Measurements from ENCODE around the gene SPATA25.
"Not testable (repeated sequence)": the region's sequence is repeated elsewhere in the genome, so short reads cannot be mapped to it uniquely, and the experiment has no call there.

SPATA25 gene

DNA sequence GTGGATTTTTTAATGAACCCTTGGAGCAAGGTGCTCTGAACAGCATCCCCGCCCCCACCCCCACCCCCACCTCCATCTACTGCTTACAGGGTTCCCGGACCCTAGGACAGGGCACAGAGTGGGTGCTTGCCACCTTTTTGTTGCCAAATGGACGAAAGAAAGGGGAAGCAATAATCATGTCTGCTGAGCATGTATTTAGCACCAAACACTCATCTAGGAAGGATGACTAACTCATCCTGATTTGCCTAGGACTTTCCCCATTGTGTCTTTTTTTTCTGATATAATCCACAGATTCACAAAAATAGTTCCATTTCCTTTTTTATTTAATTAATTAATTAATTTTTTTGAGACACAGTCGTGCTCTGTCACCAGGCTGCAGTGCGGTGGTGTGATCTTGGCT is 25.7 kb upstream of the SPATA25 start:
- DNase-seq, result no peak

GRCh38 chr20:45912344-45912682 is 24.9 kb upstream of the SPATA25 start:
- DNase-seq, result no peak

DNA sequence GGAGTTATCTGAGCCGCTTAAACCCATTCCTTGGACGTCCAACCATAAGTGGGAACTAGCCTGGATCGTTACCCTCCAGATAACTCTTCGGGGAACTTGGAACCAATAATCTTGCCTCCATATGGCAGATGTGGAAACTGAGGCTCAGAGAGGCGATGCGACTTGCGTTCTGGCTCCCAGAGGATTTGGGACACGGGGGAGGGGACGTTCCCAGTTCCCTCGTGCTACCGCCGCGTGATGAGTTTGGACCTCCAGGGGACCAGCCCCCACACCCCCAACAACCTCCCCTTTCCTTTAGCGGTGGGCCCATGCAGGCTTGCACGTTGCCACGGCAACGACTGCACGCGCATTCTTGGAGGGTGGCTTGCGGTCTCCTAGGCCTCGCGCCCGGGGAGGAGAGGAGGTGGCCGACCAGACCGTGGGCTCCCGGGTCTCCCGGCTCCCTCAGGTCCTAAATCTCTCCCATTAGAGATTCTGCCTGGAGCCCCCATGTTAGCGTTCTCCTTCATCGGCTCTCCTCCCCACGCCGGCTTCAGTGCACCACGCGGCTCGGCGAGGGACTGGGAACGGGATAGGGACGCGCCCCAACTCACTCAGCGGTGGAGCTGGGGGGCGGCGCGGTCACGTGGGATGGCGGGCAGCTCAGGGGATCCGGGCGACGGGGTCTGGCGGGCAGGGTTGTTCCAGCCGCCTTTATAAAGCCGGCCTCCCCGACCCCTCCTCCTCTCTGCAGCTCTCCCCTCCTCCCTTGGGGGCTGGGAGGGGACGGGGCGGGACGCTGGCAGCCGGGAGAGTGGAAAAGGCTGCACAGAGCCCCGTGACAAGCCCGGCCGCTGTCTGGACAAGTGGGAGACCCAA is 24.3 kb upstream of the SPATA25 start, which contains the start of gene PLTP:
Gene PLTP (minus strand): TSS at position 670 of the 858 bp plus-strand sequence. CDS start 703 bp downstream, outside the sequence.
- DNase-seq, result peak; percentile 64

DNA sequence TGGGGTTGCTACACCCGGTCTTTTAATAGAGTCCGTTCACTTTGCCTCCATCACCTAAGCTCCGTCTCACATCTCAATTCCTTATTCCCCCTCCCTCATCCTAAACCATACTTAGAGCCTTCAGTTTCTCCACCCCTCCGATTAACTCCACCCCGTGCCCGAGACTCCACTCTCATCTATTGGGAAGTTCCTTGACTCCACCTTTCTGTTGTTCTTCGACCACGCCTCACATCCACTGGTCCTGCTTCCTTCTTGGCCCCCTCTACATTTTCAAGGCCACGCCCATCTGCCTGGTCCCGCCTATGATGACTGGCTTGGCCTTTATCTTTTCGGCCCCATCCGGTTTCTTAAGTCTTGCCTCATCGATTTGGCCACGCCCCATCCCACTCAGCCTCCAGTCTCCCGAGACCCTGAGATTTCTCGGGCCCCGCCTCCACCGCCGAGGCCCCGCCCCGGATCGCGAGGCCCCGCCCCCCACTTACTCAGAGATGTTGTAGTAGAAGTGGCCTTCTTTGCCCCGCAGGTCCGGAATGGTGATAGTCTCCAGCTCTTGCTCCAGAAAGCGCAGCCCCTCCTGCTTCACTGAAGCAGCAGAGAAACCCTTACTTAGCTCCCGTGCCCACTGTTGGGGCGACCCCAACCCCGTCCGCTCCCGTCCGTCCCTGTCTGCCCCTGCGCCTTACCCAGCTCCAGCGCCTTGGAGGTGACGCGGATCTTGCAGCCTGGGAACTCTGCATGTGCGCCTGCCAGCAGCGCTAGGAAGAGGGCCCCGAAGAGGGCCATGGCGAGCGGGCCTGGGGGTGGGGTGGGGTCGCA is 23.5 kb upstream of the SPATA25 start:
- peak; percentile 100 for DNase-seq

GRCh38 chr20:45909817-45910669 is 22.6 kb upstream of the SPATA25 start:
- DNase-seq, result no peak

- no peak for DNase-seq
These were observed 21.9 kb upstream of the SPATA25 start for GRCh38 chr20:45909336-45909808.

- DNase-seq, result no peak
These were observed 20.7 kb upstream of the SPATA25 start for GRCh38 chr20:45908084-45908483.

DNA sequence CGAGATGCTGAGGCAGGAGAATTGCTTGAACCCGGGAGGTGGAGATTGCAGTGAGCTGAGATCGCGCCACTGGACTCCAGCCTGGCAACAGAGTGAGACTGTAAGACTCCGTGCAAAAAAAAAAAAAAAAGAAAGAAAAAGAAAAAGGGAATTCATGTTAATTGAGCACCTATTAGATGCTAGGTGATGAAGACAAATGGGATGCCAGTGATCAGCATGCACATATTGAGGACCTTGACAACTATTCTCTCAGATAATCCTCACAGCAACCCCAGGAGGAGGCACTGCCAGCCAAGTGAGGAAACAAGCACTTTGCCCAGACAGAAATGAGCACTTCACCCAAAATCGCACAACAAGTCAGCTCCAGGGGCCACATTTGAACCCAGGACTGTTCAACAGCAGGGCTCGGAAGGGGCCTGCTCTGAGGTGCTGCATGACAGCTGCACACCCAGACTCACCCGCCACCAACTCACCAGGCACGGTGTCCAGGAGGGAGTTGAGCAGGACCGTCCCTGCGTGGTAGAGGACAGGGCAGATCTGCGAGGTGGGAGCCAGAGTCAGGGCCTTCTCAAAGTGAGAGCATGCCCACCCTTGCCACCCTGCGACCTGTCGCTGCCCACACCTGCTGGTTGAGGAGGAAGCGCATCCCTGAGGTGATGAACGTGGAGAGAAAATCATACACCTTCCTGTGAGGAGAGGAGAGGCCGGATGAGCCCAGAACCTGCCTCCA is 20.0 kb upstream of the SPATA25 start:
- no peak for DNase-seq

- no peak for DNase-seq
These were observed 18.2 kb upstream of the SPATA25 start for GRCh38 chr20:45905505-45906079.

DNA sequence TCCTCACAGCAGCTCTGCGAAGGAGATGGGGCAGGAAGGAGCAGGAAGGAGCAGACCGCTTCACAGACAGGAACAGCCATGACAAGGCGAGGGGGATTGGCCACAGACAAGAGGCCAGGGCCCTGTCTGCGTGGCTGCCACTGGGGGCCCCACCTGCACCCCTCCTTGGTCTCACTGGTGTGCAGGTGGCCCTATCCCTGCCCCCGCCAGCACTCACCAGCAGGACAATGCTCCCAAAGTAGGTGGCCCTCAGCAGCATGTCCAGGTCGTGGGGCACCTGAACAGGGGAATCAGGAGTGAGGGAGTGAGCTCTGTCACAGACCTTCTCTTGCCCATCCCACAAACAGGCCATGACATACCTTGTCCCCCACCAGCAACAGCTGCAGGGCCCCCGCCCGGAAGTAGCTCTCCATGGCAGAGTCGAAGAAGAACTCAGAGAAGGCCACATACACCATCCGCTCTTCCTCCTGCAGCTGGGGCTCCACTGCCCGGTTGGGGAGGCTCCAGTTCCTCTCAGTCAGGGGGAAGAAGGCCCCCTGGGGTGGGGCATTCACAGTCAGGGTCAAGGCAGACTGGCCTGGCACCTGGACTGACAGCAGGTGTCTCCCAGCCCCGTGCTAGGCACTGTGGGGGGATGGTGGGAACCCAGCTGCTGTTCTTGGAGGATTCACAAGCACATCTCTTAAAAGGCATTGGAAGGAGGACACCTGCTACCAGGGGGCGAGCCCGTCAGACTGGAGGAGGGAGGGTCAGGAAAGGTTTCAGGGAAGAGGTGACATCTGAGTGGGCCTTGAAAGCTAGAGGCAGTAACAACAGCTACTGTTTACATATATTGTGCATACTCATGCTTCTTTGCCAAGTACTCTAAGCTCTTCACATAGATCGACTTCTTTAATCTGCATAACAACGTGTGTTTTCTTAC is 17.4 kb upstream of the SPATA25 start:
- no peak for DNase-seq

- no peak for DNase-seq
These were observed 14.8 kb upstream of the SPATA25 start for GRCh38 chr20:45902199-45902701.

DNA sequence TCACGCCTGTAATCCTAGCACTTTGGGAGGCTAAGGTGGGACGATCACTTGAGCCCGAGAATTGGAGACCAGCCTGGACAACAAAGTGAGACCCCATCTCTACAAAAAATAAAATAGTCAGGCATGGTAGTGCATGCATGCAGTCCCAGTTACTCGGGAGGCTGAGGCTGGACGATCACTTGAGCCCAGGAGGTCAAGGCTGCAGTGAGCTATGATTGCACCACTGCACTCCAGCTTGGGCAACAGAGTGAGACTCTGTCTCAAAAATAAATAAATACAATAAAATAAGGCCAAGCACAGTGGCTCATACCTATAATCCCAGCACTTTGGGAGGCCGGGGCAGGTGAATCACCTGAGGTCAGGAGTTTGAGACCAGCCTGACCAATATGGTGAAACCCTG is 13.9 kb upstream of the SPATA25 start:
- DNase-seq, result not testable (repeated sequence)

GRCh38 chr20:45899046-45899835 is 11.8 kb upstream of the SPATA25 start:
- DNase-seq, result no peak

GRCh38 chr20:45898285-45898684 is 10.9 kb upstream of the SPATA25 start:
- no peak for DNase-seq

DNA sequence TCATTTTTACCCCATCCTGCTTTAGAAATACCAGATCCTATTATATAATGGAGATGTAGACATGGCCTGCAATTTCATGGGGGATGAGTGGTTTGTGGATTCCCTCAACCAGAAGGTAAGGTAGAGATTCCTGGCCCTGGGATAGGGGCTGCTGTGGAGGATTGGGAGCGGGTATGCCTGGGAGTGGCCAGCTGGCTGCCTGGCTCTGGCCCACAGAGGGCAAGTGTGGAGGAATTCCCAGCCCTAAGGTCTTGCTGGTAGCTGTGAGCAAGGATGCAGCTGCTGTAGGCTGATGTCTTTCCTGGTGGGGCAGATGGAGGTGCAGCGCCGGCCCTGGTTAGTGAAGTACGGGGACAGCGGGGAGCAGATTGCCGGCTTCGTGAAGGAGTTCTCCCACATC is 10.3 kb upstream of the SPATA25 start:
- no peak for DNase-seq

- no peak for DNase-seq
These were observed 9.9 kb upstream of the SPATA25 start for GRCh38 chr20:45897289-45897688.

DNA sequence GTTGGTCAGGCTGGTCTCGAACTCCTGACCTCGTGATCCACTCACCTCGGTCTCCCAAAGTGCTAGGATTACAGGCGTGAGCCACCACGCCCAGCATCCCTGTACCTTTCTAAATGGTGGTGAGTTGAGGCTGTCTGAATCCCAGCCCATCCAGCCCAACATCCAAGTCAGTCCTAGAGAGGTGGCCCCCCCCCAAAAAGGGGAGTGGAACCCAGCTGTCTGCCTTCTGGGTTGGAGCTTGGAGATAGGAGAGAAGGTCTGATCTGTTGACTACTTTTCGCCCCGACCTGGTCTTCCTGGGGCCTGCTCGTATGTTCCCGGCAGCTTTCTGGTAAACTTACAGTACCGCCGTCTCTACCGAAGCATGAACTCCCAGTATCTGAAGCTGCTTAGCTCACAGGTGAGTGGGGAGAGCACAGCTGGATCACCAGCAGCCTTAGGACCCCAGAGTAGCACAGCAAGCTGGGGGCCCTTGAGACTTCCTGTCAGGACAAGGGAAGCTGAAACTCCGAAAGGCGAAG is 9.3 kb upstream of the SPATA25 start:
- DNase-seq, result no peak

GRCh38 chr20:45894797-45895196 is 7.4 kb upstream of the SPATA25 start:
- no peak for DNase-seq

DNA sequence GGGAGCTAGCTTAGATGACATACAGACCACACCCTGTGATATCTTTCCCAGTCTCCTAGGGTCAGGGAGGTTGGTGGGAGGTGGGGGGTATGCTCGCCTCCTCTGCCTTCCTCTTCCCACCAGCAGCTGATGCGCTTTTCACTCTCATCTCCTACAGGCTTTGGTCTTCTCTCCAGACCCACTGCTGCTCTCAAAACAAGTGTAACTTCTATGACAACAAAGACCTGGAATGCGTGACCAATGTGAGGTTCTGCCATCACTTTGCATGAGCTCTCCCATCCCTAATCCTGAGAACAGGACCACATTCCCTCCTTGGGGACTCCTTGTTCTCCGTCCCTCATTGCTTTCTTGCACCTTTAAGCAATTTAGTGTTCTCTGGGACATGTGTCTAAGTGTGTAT is 6.4 kb upstream of the SPATA25 start:
- no peak for DNase-seq
